Measurements from ENCODE around the gene SLC30A3. TPM values are rescaled to one million over a fixed set of nuclear protein-coding genes. Genes with fewer than 3 reads are reported as not detected.

The SLC30A3 gene
- total RNA-seq, result not detected in 2 replicates

GRCh38 chr2:27262379-27263286 is at the start of gene SLC30A3:
Gene SLC30A3 (minus strand): TSS chr2:27263047. CDS start chr2:27262906, 141 bp downstream.

GRCh38 chr2:27308359-27308881 is 45.6 kb upstream of the SLC30A3 start, which contains the start of gene UCN:
Gene UCN (minus strand): TSS chr2:27308445. CDS start chr2:27307895, 550 bp downstream.

GRCh38 chr2:27281855-27282559 is 19.2 kb upstream of the SLC30A3 start, which contains the start of gene TRIM54:
Gene TRIM54 (plus strand): TSS chr2:27282429. CDS start chr2:27282732, 303 bp downstream.

GRCh38 chr2:27275211-27276150 is 12.6 kb upstream of the SLC30A3 start, which contains the start of gene DNAJC5G:
Gene DNAJC5G (plus strand): TSS chr2:27275433. CDS start chr2:27276729, 1,296 bp downstream.

GRCh38 chr2:27217173-27218121 is 45.4 kb downstream of the SLC30A3 start, which contains the start of gene CAD:
Gene CAD (plus strand): TSS chr2:27217369. CDS start chr2:27217552, 183 bp downstream.

GRCh38 chr2:27211943-27212625 is 50.8 kb downstream of the SLC30A3 start, which contains the start of the genes ATRAID and SLC5A6:
Gene ATRAID (plus strand): TSS chr2:27212041. CDS start chr2:27212369, 328 bp downstream.
Gene SLC5A6 (minus strand): TSS chr2:27212268. CDS start chr2:27207650, 4,618 bp downstream.

Other genes with a start within 250 kb of the SLC30A3 start
- 61.7 and 62.7 TPM in 2 replicates for gene TMEM214, start 230.1 kb downstream of the SLC30A3 start, total RNA-seq
- gene AGBL5, start 211.4 kb downstream of the SLC30A3 start, total RNA-seq, result 25.9 and 31.5 TPM in 2 replicates
- 530 and 553 TPM in 2 replicates for gene OST4, start 191.4 kb downstream of the SLC30A3 start, total RNA-seq
- gene EMILIN1, start 184.4 kb downstream of the SLC30A3 start, total RNA-seq, result 397 and 406 TPM in 2 replicates
- gene KHK, start 176.3 kb downstream of the SLC30A3 start, total RNA-seq, result 0.89 and 3.5 TPM in 2 replicates
- gene CGREF1, start 143.9 kb downstream of the SLC30A3 start, total RNA-seq, result 0.29 and 1.8 TPM in 2 replicates
- gene ABHD1, start 139.2 kb downstream of the SLC30A3 start, total RNA-seq, result not detected in 2 replicates
- 49.8 and 70.1 TPM in 2 replicates for gene PREB, start 128.4 kb downstream of the SLC30A3 start, total RNA-seq
- gene PRR30, start 123.6 kb downstream of the SLC30A3 start, total RNA-seq, result not detected in 2 replicates
- gene TCF23, start 114.0 kb downstream of the SLC30A3 start, total RNA-seq, result not detected in 2 replicates
- gene ATRAID, start 51.0 kb downstream of the SLC30A3 start, total RNA-seq, result 246 and 294 TPM in 2 replicates
- 21.0 and 24.8 TPM in 2 replicates for gene SLC5A6, start 50.8 kb downstream of the SLC30A3 start, total RNA-seq
- 41.5 and 65.4 TPM in 2 replicates for gene CAD, start 45.7 kb downstream of the SLC30A3 start, total RNA-seq
- not detected in 2 replicates for gene DNAJC5G, start 12.4 kb upstream of the SLC30A3 start, total RNA-seq
- under 0.01 TPM in 1 of 2 replicates, not detected in the other for gene TRIM54, start 19.4 kb upstream of the SLC30A3 start, total RNA-seq
- gene UCN, start 45.4 kb upstream of the SLC30A3 start, total RNA-seq, result not detected in 2 replicates
- gene MPV17, start 60.0 kb upstream of the SLC30A3 start, total RNA-seq, result 134 TPM in 2 replicates
- gene GTF3C2, start 93.7 kb upstream of the SLC30A3 start, total RNA-seq, result 50.5 and 53.7 TPM in 2 replicates
- gene EIF2B4, start 107.3 kb upstream of the SLC30A3 start, total RNA-seq, result 39.9 and 53.0 TPM in 2 replicates
- 194 and 201 TPM in 2 replicates for gene SNX17, start 107.6 kb upstream of the SLC30A3 start, total RNA-seq
- 5.1 and 6.6 TPM in 2 replicates for gene ZNF513, start 117.7 kb upstream of the SLC30A3 start, total RNA-seq
- gene PPM1G, start 146.5 kb upstream of the SLC30A3 start, total RNA-seq, result 100 and 113 TPM in 2 replicates
- 96.9 and 112 TPM in 2 replicates for gene NRBP1, start 165.6 kb upstream of the SLC30A3 start, total RNA-seq
- not detected in 2 replicates for gene KRTCAP3, start 179.3 kb upstream of the SLC30A3 start, total RNA-seq
- gene IFT172, start 226.7 kb upstream of the SLC30A3 start, total RNA-seq, result 17.6 and 19.5 TPM in 2 replicates
- 28.5 and 31.9 TPM in 2 replicates for gene FNDC4, start 232.2 kb upstream of the SLC30A3 start, total RNA-seq
- not detected in 2 replicates for gene GCKR, start 233.8 kb upstream of the SLC30A3 start, total RNA-seq

Measured in myometrial cell (primary cell).